GM12875 (cell line): ENCODE data around the gene ACAP3.

Experiments used
- H3K4me3 ChIP-seq: one replicate; pipeline ENCODE4 v1.5.1; 2011; ENCODE audit warnings: low read depth, low read length, control low read depth
- CTCF ChIP-seq: IDR thresholded peaks from 2 replicates; pipeline ENCODE4 v1.5.1; 2011; ENCODE audit warnings: low read depth, mild to moderate bottlenecking, control low read depth, inconsistent platforms, low read length, moderate library complexity, borderline replicate concordance; ENCODE audit not compliant: insufficient read depth

ACAP3 gene

DNA sequence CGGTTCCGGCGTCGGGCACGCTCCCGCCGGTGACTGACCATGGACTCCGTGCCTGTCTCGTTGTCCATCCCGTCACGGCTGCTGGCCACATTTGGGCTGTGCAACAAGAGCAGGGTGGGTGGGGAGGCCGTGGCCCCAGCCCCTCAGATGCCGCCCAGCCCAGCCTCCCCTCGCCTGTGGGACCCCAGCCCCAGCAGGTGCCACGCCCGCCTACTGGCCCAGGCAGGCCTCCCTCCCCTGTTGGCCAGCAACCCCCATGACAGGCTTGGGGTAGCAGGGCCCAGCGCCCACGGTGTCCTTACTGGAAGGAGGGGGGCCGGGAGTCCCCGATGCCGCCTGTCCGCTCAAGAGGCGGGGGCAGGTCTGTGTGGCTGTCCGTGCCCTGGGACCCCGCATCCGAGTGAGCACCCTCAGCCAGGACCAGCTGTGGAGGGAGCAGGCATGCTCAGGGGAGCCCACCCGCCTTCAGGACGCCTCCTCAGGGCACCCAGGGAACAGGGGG lies 34.4 kb upstream of the ACAP3 start:
- no peak overlapping the region for H3K4me3 ChIP-seq
- no peak for TF ChIP-seq CTCF

DNA sequence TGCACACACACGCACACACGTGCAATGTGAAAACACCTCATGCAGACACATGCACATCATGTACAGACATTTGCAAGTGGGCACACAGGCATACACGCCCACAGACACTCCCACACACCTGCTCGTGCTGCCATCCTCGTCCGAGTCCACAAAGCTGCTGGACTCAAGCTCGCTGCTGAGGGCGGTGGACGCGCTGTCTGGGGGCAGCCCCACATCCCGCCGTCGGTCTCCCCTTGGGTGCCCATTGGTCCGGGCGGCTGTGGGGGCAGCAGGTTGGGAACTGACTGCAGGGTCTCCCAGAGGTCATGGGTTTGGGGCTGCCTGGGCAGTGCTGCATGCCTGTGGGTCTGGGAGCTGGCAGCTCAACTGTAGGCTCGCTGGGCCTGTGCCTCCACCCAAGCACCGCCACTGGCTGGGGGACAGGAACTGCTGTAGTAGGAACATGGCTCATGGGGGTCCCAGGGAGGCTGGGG lies 33.9 kb upstream of the ACAP3 start:
- H3K4me3 ChIP-seq: no peak overlapping the region
- TF ChIP-seq CTCF: no peak

DNA sequence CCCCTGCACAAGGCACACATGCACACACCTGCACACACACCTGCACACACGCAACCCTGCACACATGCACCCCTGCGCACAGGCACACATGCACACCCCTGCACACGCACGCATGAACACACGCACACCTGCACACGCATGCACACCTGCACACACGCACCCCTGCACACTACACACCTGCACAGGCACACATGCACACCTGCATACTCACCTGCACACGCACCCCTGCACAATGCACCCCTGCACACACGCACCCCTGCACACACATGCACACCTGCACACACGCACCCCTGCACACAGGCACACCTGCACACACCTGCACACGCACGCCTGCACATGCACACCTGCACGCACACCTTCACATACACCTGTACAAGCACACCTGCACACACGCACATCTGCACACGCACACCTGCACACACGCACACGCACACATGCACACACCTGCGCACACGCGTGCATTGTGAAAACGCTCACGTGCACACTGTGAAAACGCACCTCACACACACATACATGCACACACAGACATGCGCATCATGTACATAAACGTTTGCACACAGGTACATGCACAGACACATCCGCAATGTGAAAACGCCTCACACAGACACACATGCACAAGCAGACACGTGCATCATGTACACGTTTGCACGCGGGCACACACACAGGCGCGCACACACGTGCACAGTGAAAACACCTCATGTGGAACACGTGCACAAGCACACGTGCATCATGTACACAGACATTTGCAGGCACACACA lies 33.2 kb upstream of the ACAP3 start:
- no peak overlapping the region for H3K4me3 ChIP-seq
- TF ChIP-seq CTCF: no peak

DNA sequence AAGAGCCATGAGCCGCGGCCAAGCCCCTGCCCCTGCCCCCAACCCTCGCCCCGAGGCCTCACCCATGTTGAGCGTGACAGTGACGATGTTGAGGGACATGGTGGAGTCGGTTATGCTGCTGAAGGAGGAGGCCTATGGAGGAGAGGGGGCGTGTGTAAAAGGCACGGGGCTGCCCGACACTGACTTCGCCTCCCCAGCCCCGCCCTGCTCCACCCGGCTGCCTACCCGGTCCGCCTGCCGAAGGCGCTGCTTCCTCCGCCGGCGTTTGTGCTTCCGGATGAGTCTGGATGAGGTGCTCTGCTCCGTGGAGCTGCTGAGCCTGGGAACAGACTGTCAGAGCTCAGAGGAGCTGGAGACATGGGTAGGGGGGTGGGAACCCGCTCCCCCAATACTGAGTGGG lies 32.5 kb upstream of the ACAP3 start:
- TF ChIP-seq CTCF: no peak
- H3K4me3 ChIP-seq: no peak overlapping the region

DNA sequence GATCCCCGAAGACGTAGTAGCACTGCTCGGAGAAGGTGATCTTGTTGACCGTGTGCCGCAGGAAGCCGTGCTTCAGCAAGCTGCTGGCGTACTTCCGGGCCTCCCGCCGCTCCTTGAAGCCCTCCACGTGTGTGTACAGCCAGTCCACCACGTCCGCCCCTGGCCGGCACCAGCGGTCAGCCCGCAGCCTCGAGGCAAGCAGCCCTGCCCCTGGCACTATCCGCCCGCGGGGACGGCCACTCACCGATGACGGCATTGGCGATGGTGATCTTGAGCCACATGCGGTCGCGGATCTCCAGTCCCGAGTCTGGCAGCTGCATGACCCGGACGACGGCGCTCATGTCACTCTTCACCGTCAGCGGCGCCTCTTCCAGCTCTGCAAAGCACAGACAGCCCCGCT lies 30.5 kb upstream of the ACAP3 start:
- H3K4me3 ChIP-seq: no peak overlapping the region
- no peak for TF ChIP-seq CTCF

DNA sequence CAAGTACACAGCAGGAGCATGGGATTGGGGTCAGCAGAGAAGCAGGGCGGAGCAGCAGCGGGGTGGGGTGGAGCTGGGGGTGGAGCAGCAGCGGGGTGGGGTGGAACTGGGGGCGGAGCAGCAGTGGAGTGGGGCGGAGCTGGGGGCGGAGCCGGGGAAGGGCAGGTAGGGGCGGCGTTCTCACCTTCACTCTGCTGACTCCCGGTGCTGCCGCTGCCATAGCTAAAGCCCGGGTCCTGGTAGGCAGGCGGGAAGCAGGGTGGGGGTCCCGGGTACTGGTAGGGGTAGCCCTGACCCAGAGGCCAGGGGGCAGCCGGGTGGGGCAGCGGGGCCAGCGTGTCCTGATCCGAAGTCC lies 30.0 kb upstream of the ACAP3 start:
- TF ChIP-seq CTCF: no peak
- no peak overlapping the region for H3K4me3 ChIP-seq
